Measurements from ENCODE around the gene TESMIN. TPM values are rescaled to one million over a fixed set of nuclear protein-coding genes. Genes with fewer than 3 reads are reported as not detected.
A peak's percentile ranks its signal among the peaks of the same experiment; 100 is the strongest.

TESMIN gene, protein sequence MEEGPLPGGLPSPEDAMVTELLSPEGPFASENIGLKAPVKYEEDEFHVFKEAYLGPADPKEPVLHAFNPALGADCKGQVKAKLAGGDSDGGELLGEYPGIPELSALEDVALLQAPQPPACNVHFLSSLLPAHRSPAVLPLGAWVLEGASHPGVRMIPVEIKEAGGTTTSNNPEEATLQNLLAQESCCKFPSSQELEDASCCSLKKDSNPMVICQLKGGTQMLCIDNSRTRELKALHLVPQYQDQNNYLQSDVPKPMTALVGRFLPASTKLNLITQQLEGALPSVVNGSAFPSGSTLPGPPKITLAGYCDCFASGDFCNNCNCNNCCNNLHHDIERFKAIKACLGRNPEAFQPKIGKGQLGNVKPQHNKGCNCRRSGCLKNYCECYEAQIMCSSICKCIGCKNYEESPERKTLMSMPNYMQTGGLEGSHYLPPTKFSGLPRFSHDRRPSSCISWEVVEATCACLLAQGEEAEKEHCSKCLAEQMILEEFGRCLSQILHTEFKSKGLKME
- total RNA-seq: under 1 TPM; 0.62 to 0.93 TPM
- long read RNA-seq, donor 1, partial matches to known transcripts: 0 of 1 reads
- long read RNA-seq, donor 1, other reads (novel, unspliced or antisense): 0 of 1 reads
- long read RNA-seq, donor 2: 0 reads

DNA sequence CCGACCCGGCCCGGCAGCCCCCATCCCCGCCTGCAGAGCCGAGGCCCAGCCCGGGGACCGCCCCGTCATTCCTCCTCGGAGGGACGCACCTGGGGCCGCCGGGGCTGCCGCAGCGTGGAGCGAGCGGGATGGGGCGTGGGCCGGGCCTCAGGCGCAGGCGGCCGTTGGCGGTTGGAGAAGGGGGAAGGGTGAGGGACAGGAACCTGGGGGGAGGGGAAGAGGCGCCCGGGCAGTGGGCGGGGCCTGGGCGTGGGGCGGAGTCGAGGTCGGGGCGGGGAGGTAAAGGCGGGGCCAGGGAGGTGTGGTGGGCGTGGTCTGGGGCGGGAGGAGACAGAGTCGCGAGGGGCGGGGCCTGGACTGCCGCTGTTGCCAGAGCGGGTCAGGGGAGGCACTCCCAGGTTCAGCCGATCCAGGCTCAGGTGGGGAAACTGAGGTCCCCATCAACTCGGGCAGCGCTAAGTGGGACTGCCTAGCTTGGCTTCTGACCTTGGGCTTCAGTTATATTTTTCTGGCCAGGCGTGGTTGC lies at the start of gene TESMIN:
Gene TESMIN (minus strand): TSS at position 190 of the 526 bp plus-strand sequence. CDS start 860 bp downstream, outside the sequence.
- DNase-seq (ENCODE audit: low spot score): peak; percentile 96
- intact Hi-C loops (cut with DNase I): no loop called here

DNA sequence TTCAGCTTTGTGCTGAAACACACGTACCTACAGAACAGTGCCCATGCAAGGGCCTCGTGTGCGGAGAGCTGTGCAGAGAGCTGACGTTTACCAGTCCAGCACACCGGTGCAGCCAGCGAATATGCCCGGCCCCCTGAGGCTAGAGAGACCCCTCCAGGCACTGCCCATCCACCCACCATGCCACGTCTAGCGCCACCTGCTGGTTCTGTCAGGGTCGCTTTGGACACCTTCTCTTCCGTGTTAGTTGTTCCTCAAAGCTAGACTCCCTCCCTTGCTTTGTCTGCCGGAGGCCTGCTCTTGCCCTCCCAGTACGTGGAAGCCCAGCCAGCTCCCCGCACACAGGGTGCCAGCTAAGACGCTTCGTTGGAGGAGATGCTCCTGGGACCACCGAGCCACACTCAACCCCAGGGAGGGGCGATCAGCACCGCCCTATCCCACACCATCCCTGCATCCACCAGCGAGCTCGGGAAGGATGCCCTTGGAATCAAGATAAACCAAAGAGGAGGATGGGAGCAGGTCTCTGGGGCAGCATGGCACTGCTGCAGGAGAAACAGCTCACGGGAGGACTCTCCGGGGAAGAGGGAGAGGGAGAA lies 47.0 kb upstream of the TESMIN start:
- DNase-seq (ENCODE audit: low spot score): no peak
- intact Hi-C loops (cut with DNase I): no loop called here

DNA sequence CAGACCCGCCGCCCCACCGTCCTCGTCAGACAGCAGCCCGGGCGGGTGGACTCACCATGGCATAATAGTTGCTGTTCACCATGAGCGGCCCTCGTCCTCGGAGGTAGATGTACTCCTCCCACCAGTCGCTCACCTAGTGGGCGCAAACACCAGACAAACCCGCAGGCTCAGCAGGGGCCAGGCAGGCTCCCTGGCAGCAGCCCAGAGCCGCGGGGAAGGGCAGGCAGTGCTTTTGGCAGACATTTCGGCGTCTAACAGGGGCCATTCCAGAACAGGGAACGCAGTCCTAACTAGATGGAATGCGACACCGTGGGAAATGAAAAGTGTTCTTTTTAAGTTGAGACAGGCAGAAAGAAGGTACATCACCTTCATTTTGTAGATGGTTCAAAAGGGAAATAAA lies 45.5 kb upstream of the TESMIN start:
- no peak for DNase-seq (ENCODE audit: low spot score)
- intact Hi-C loops (cut with DNase I): no loop called here

DNA sequence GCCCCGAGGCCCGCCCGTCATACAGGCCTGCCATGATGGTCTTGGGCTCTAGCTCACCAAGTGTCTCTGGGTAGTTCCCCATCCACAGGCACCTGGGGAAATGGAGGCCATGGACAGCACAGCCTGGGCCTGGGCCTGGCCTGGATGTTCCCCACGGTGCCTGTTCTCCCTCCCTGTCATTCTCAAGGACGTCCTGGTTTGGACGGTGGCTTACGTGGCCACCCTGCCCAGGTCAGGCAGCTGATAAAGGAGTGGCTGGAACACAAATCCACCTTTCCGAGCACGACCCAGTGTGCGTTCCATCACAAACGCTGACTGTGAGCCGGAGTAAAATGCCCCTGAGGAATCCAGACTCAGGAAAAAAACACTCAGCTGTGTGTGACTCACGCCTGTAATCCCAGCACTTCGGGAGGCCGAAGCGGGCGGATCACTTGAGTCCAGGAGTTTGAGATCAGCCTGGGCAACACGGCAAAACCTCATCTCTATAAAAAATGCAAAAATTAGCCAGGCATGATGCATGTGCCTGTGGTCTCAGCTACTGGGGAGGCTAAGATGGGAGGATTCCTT lies 41.2 kb upstream of the TESMIN start:
- no peak for DNase-seq (ENCODE audit: low spot score)
- intact Hi-C loops (cut with DNase I): no loop called here

DNA sequence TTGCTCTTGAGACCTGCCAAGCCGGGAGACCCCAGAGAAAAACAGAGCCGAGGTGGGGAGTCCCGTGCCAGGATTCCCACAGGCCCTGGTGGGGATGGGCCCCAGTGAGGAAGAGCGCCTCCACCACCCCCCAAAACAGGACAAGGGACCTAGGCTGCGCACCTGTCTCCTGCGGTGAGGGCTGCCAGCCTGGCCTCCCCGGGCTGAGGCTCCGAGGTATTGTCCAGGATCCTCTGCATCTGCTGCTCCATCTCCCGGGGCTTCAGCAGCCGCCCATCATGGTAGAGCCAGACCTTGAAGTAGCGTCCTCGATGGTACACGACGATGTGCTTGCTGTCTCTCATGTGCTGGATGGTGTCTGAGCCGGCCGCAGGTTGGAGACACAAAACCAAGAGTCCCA lies 33.3 kb upstream of the TESMIN start:
- intact Hi-C loops (cut with DNase I): loop anchor here in 1 of 2 donors (10.0 kb wide), 1 partner anchor 300 kb away; no protein-coding TSS in a partner anchor
- DNase-seq (ENCODE audit: low spot score): no peak

DNA sequence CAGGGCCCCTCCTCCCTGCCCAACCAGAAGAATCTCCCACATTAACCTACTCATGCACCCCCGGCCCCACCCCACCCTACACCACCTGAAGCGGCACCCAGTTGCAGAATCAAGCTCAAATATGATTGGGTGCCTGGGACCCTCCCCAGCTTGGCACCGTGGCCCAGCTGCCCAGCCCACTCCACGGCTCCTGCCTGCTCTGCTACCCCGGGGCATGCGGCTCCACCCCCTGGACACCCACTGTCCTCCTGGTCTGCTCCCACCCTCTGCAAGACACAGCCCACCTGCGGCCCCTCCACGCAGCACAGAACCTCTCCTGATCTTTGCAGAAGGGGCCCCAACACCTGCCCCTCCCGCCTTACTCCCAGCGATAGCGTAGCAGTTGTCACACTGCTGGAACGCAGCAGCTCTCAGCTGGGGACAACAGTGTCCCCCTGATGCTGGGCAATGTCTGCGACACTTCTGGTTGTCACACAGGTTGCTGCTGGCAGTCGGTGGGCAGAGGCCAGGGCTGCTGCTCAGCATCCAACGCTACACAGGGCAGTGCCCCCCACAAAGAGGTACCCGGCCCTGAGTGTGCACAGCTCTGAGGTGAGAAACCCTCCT lies 32.0 kb upstream of the TESMIN start:
- intact Hi-C loops (cut with DNase I): loop anchor here in 1 of 2 donors (10.0 kb wide), 1 partner anchor 301 kb away; no protein-coding TSS in a partner anchor
- DNase-seq (ENCODE audit: low spot score): no peak

DNA sequence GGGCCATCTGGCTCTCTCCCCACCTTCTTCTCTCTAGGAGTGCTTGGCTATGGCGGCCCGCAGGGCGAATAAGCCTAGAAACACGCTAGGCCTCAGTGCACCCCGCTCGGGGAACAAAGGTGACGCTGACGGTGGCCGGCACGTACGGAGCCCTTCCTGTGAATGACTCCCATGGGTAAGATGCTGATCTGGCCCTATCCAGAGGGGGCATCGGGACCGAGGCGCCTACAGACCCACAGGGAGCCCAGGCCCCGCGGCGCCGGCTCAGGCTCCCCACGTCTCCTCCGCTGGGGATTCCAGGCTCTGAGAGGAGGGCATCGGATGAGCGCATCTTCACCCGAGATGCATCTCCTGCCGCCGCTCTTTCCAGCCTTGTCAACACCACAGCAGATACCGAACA lies 31.4 kb upstream of the TESMIN start:
- intact Hi-C loops (cut with DNase I): loop anchor here in 1 of 2 donors (10.0 kb wide), 1 partner anchor 302 kb away; no protein-coding TSS in a partner anchor
- no peak for DNase-seq (ENCODE audit: low spot score)

DNA sequence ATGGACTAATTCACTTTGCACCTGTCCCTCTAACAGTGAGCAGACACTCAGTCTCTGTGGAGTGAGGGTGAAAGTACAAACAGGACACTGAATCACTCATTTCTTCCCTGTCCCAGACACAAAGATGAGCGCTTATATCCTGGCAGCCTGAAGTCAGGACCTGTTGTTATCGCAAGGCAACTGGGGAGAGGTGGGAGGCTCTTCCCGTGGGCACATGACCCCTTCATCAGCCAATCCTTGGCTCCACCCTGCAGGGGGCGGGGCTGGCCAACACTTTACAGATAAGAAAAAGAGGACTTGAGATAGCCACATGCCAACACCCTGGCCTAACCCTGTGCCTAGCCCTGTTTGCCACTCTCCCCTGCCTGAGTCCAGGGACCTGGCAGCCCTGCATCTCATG lies 29.5 kb upstream of the TESMIN start:
- no peak for DNase-seq (ENCODE audit: low spot score)
- intact Hi-C loops (cut with DNase I): loop anchor here in 1 of 2 donors (10.0 kb wide), 1 partner anchor 304 kb away; no protein-coding TSS in a partner anchor

DNA sequence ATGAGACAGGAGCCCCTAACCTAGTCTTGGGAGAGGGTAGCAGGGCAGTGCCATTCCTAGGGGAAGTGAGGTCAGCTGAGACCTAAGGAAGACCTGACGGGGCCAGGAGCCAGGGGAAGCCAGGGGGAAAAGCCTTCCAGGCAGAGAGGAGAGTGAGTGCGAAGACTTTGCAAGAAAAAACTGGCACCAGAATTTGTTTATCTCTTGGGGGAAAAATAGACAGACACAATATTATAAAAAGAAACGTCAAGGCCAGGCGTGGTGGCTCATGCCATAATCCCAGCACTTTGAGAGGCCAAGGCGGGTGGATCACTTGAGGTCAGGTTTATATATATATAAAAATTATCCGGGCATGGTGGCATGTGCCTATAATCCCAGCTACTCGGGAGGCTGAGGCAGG lies 26.9 kb upstream of the TESMIN start:
- peak; percentile 54 for DNase-seq (ENCODE audit: low spot score)
- intact Hi-C loops (cut with DNase I): no loop called here

DNA sequence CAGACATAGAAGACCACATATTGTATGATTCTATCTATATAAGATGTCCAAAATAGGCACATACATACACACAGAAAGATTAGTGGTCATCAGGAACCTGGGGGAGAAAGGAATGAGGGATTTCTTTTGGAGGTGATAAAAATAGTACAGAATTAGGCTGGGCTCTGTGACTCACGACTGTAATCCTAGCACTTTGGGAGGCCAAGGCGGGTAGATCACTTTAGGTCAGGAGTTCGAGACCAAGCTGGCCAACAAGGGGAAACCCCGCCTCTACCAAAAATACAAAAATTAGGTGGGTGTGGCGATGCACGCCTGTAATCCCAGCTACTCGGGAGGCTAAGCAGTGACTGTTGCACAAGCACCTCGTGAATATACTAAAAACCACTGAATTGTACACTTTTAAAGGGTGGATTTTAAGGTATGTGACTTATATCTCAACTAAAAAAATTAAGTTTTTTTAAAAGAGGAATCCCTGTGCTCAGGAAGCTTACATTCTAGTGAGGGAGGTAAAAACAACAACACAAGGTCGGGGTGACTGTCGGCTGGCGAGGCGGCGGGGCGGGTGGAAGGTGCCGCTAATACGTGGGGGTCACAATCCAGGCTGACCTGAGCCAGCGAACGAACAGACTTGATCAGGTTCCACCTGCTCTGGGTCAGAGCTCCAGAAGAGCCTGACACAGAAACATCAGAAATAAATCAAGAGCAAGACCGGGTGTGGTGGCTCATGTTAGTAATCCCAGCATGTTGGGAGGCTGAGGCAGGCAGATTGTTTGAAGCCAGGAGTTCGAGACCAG lies 25.3 kb upstream of the TESMIN start:
- DNase-seq (ENCODE audit: low spot score): peak; percentile 76
- intact Hi-C loops (cut with DNase I): no loop called here

DNA sequence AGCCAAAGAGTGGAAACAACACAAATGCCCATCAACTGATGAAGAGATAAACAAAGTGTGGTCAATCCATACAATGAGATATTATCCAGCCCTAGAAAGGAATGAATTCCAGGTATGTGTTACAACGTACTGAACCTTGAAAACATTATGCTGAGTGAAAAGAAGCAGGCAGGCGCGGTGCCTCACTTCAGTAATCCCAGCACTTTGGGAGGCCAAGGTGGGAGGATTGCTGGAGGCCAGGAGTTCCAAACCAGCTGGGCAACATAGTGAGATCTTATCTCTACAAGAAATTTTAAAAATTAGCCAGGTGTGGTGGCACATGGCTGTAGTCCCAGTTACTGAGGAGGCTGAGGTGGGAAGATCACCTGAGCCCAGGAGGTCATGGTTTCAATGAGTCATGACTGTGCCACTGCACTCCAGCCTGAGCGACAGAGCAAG lies 24.6 kb upstream of the TESMIN start:
- intact Hi-C loops (cut with DNase I): no loop called here
- DNase-seq (ENCODE audit: low spot score): peak; percentile 22

DNA sequence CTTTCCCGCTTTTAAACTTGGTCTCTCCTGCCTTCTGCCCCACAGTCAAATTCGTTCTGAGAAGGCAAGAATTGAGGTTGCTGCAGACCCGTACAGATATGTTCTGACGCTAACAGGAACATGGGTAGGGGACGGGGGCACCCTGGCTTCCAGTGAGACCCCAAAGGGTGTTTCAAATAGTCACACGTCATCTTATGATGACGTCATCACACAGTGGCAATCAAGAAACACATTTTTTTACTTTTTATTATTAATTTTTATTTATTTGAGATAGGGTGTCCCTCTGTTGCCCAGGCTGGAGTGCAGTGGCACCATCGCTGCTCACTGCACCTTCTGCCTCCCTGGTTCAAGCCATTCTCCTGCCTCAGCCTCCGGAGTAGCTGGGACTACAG lies 22.9 kb upstream of the TESMIN start:
- DNase-seq (ENCODE audit: low spot score): peak; percentile 1
- intact Hi-C loops (cut with DNase I): no loop called here

DNA sequence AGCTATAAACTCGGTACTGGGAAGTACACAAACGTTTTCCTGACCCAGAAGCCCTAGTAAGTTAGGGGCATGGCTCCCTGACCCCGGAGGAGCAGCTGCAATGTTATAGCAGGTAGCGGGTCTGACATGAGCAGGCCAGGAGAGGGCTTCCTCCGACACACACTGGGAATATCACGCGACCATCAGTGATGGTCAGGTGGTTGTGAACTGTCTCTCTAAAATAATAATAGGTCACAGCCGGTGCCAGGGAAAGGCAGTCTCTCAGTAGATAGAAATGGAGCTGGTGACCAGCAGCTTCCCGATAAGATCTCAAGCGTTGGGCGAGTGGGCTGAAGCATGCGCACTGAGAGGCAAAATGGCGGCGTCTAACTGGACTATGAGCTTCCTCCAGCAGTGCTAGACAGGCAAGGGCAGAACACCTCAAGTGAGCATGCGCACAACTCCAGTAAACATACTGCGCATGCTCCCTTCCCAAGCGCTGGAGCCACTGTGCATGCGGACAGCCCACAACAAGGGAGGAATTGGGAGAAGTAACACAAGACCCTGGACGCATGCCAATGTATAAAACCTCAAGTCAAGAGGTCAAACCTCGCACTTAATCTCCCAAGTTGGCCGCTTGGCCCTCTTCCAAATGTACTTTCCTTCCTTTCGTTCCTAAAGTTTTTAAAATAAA lies 22.3 kb upstream of the TESMIN start:
- DNase-seq (ENCODE audit: low spot score): peak; percentile 15
- intact Hi-C loops (cut with DNase I): no loop called here

DNA sequence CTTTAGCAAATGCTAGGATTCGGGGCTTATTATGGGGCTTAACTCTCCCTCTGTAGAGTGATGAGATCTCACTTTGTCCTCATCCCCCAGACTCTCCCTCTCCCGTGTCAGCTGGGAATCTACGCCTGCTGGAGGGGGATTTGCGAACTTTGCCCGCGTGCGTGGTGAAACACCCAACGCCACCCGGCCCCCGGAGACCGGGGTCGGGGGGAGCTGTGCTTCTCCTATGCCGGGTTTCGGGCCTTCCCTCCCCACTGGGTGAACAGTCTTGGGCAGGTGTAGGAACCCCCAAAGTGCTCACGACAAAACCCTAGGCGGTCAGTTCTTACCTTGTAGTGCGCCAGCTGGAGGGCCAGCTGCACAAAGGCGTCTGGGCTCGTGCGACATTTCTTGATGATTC lies 21.6 kb upstream of the TESMIN start:
- intact Hi-C loops (cut with DNase I): no loop called here
- DNase-seq (ENCODE audit: low spot score): peak; percentile 51

DNA sequence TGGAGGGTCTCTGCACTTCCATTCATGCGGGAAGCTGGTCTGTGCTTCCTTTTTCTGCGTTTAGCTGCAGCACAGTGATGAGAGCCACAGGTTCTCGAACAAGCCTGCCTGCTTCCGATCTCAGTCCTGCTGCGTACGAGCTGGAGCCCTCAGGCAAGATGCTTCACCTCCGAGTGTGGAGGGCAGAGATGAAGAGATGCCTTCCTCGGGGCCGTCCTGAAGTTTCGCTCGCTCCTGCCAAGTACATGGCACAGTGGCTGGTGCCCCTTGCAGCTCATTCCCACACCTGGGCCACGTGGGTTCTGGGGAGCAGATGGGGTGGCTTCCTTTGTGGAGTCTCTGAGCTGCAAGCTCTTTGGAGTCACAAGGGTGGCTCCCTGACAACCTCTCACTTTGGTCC lies 19.5 kb upstream of the TESMIN start:
- intact Hi-C loops (cut with DNase I): no loop called here
- DNase-seq (ENCODE audit: low spot score): peak; percentile 59

DNA sequence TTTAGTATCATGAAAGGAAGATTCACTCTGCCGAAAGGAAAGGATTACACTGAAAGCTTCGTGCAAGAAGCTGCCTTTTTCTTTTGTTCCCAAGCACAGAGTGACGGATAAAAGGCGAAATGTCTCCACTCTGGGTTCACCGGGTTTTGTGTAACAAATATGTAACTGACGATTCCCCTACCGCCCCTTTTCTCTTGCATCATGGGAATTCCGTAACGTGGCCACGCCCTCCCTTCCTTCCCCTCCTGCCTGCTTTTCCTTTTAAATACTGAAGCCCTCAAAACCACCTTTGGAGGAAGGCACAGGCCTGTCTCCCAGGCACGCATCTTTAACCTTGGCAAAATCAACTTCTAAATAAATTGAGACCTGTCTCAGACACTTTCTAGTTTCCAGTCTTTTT lies 16.4 kb upstream of the TESMIN start:
- intact Hi-C loops (cut with DNase I): no loop called here
- DNase-seq (ENCODE audit: low spot score): peak; percentile 41

DNA sequence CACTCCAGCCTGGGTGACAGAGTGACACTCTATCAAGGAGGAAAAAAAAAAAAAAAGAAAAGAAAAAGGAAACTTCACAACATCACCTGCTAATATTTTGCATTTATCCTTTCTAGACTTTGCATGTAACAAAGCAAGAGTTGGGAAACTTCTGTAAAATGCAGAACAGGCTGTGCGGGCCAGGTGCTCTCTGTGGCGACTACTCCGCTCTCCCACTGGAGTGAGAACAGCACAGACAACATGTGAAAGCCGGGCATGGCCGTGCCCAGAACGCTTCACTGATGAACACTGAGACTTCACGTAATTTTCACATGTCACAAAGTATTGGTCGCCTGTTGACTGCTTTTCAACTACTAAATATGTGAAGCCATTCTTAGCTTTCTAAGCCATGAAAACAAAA lies 15.5 kb upstream of the TESMIN start:
- intact Hi-C loops (cut with DNase I): no loop called here
- peak; percentile 58 for DNase-seq (ENCODE audit: low spot score)

DNA sequence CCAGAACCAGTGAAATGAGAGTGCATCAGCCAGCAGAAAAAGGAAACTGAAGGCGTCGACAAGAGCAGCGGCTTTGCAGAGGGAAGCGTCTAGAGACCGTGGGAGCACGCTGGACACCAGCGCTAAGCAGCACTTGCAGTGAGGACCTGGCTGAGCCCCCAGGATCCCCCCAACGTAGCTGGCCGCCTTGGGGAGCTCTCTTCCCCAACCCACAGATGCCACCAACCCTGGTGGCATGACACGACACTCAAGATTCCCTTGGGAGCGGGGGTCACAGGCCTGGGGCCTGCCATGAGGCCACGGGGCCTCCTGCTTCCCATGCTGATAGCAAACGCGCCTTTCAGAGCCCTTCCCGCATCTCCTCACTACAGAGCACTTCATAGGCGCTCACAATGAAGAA lies 13.4 kb upstream of the TESMIN start:
- no peak for DNase-seq (ENCODE audit: low spot score)
- intact Hi-C loops (cut with DNase I): no loop called here

All from posterior vena cava (tissue), 2 donors.